NCI-H1930 (cell line): Measurements from ENCODE around the gene PCBP1.
"Not testable (repeated sequence)": the region's sequence is repeated elsewhere in the genome, so short reads cannot be mapped to it uniquely, and the experiment has no call there.

Source experiments
- DNase-seq, 2 experiments: peaks; one replicate each; lab custom pipeline; 2025; lab: John Stamatoyannopoulos, UW

PCBP1 gene

GRCh38 chr2:70098032-70098431 lies 10.8 kb downstream of the PCBP1 start:
- DNase-seq = no peak

- no peak for DNase-seq
These were observed 12.0 kb downstream of the PCBP1 start for GRCh38 chr2:70099270-70099669.

GRCh38 chr2:70101174-70101573 lies 13.9 kb downstream of the PCBP1 start:
- DNase-seq = no peak

GRCh38 chr2:70101686-70102085 lies 14.4 kb downstream of the PCBP1 start:
- DNase-seq = not testable (repeated sequence)

GRCh38 chr2:70102323-70102905 lies 15.1 kb downstream of the PCBP1 start:
- not testable (repeated sequence) for DNase-seq

- DNase-seq = no peak
These were observed 16.3 kb downstream of the PCBP1 start for GRCh38 chr2:70103531-70104061.

- no peak for DNase-seq
These were observed 17.2 kb downstream of the PCBP1 start for GRCh38 chr2:70104231-70105111.

GRCh38 chr2:70106138-70106537 lies 18.9 kb downstream of the PCBP1 start:
- not testable (repeated sequence) for DNase-seq

- not testable (repeated sequence) for DNase-seq
These were observed 23.1 kb downstream of the PCBP1 start for GRCh38 chr2:70110397-70110796.

GRCh38 chr2:70111752-70112591 lies 24.7 kb downstream of the PCBP1 start:
- no peak for DNase-seq

- DNase-seq = no peak
These were observed 26.2 kb downstream of the PCBP1 start for GRCh38 chr2:70113359-70114070.

GRCh38 chr2:70115646-70116442 lies 28.6 kb downstream of the PCBP1 start:
- no peak for DNase-seq

- no peak for DNase-seq
These were observed 29.8 kb downstream of the PCBP1 start for GRCh38 chr2:70116936-70117552.

- DNase-seq = no peak
These were observed 31.6 kb downstream of the PCBP1 start for GRCh38 chr2:70118798-70119454.

- DNase-seq = no peak
These were observed 34.5 kb downstream of the PCBP1 start for GRCh38 chr2:70121627-70122372.

- no peak for DNase-seq
These were observed 35.2 kb downstream of the PCBP1 start for GRCh38 chr2:70122470-70122869.

- no peak for DNase-seq
These were observed 36.0 kb downstream of the PCBP1 start for GRCh38 chr2:70123051-70123828.

GRCh38 chr2:70123829-70124116 lies 36.5 kb downstream of the PCBP1 start:
- DNase-seq = no peak
